Fibroblast of lung (primary cell): ENCODE measurements around the gene FRMPD2. TPM values are rescaled to one million over a fixed set of nuclear protein-coding genes. Genes with fewer than 3 reads are reported as not detected.
"Not testable (repeated sequence)": the region's sequence is repeated elsewhere in the genome, so short reads cannot be mapped to it uniquely, and the experiment has no call there.

Experiments
- DNase-seq, 2 donors: peaks; one replicate each; pipeline versions ENCODE4 v3.0.0 to v3.0.0-alpha.2; 2010; ENCODE audit warnings: low read depth in 2 of 2
- H2AFZ ChIP-seq: 2 replicates; pipeline ENCODE4 v1.5.1; 2012; ENCODE audit warnings: low read length, control low read depth, inconsistent platforms
- H3K27ac ChIP-seq: 2 replicates; pipeline ENCODE4 v1.5.1; 2011; ENCODE audit warnings: low read length, control low read depth; ENCODE audit not compliant: insufficient read depth
- H3K27me3 ChIP-seq: 2 replicates; pipeline ENCODE4 v1.5.1; 2011; ENCODE audit warnings: mild to moderate bottlenecking, low read length; ENCODE audit not compliant: control insufficient read depth, insufficient read depth
- H3K36me3 ChIP-seq: 2 replicates; pipeline ENCODE4 v1.5.1; 2011; ENCODE audit warnings: low read length; ENCODE audit not compliant: control insufficient read depth, insufficient read depth
- H3K4me1 ChIP-seq: 2 replicates; pipeline ENCODE4 v1.5.1; 2011; ENCODE audit warnings: low read length; ENCODE audit not compliant: control insufficient read depth, insufficient read depth; ENCODE audit errors: extremely low read depth
- H3K4me2 ChIP-seq: 2 replicates; pipeline ENCODE4 v1.5.1; 2011; ENCODE audit warnings: low read length, control low read depth; ENCODE audit not compliant: insufficient read depth; ENCODE audit errors: extremely low read depth
- H3K4me3 ChIP-seq, 4 experiments: fragments of 200-600 bp in 1 of 4; sonication (generic) in 1 of 4; replicated peaks in 1 of 4; 2 replicates each; pipeline ENCODE4 v1.5.1; 2011 to 2016; ENCODE audit warnings: low read length in 4 of 4, low read depth in 3 of 4, mild to moderate bottlenecking in 3 of 4, control low read depth in 2 of 4, inconsistent platforms in 1 of 4, mixed read lengths in 1 of 4; ENCODE audit not compliant: insufficient read depth in 1 of 4; ENCODE audit errors: control extremely low read depth in 1 of 4
- H3K79me2 ChIP-seq: 2 replicates; pipeline ENCODE4 v1.5.1; 2012; ENCODE audit warnings: mild to moderate bottlenecking, low read length, inconsistent platforms; ENCODE audit not compliant: control insufficient read depth, insufficient read depth
- H3K9ac ChIP-seq: 2 replicates; pipeline ENCODE4 v1.5.1; 2011; ENCODE audit warnings: mild to moderate bottlenecking, low read length, control low read depth; ENCODE audit not compliant: insufficient read depth
- H3K9me3 ChIP-seq: 2 replicates; pipeline ENCODE4 v1.5.1; 2012; ENCODE audit warnings: low read depth, low read length; ENCODE audit not compliant: control insufficient read depth, insufficient read depth
- H4K20me1 ChIP-seq: 2 replicates; pipeline ENCODE4 v1.5.1; 2011; ENCODE audit warnings: low read length; ENCODE audit not compliant: control insufficient read depth, insufficient read depth; ENCODE audit errors: extremely low read depth
- polyA plus RNA-seq, 2 donors: library from polyadenylated mRNA; depleted of rRNA in 1 of 2; stranded (reverse) in 1 of 2; unstranded in 1 of 2; fragments of >200 nt; gene quantifications; 2 replicates each; pipeline ENCODE4 v1.2.1, GENCODE V29; 2011 to 2012; ENCODE audit warnings: missing spikeins in 1 of 2
- total RNA-seq: library from RNA; depleted of rRNA; stranded (reverse); fragments of >200 nt; gene quantifications from 2 replicates; pipeline ENCODE4 v1.2.1, GENCODE V29; 2014

Gene FRMPD2
- total and polyA plus RNA-seq, 2 donors (not counting 1 experiment from before 2014, with no cell fraction given), result 0.16 TPM; not detected in 1

GRCh38 chr10:48143721-48144642 is 130.5 kb downstream of the FRMPD2 start:
- not testable (repeated sequence) for H3K4me1 ChIP-seq, H3K27me3 ChIP-seq, DNase-seq, H3K9ac ChIP-seq, H3K36me3 ChIP-seq, H3K79me2 ChIP-seq, H3K27ac ChIP-seq, H3K4me2 ChIP-seq, H3K4me3 ChIP-seq, H4K20me1 ChIP-seq, H2AFZ ChIP-seq, H3K9me3 ChIP-seq

GRCh38 chr10:48140949-48141348 is 133.5 kb downstream of the FRMPD2 start:
- not testable (repeated sequence) for H3K4me3 ChIP-seq, H3K9me3 ChIP-seq, DNase-seq, H3K27ac ChIP-seq, H3K27me3 ChIP-seq, H3K4me1 ChIP-seq, H3K79me2 ChIP-seq, H3K36me3 ChIP-seq, H3K4me2 ChIP-seq, H4K20me1 ChIP-seq, H3K9ac ChIP-seq, H2AFZ ChIP-seq

DNA sequence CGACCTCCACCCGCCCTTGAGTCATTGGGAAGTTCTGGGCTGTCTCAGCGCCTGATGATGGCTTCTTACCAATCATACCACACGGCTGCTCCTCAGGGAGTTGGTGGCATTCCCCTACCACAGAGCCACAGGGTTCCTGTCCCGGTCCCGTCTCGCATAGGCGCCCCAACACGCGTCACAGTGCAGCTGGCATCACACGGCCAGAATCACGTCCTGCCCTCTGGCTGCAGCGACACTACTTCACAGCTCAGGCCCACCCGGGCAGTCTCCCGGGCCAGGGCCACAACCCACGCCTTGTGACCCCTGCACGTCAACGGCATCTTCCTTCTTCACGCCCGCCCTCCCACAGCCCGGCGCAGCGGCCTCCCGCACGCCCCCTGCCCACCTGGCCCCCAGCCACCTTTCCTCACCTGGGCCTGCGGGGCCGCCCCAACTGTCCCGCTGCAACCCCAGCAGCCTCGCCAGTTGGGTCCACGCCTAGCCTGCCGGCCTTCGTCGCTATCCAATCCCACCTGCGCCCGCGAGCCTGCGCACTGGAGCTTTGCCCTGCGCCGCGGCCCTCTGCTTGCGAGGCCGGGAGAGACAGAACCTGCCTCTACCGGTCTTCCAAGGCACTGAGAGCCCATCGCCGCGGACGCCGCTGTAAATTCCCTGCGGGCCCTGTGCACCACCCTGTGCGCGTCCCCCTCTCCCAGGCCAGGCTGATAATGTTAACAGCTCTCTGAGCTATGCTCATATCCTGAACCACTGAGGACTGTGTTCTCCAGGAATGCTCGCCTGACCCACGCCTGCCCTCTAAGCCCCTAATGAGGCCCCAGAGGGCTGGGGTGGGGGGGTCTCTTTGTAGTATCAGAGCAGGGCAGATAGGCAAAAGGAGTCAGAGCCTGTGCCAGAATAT is 134.3 kb downstream of the FRMPD2 start:
- not testable (repeated sequence) for H3K9ac ChIP-seq, H3K27ac ChIP-seq, H2AFZ ChIP-seq, H3K4me3 ChIP-seq, H3K4me1 ChIP-seq, DNase-seq, H3K79me2 ChIP-seq, H3K27me3 ChIP-seq, H3K36me3 ChIP-seq, H3K9me3 ChIP-seq, H3K4me2 ChIP-seq, H4K20me1 ChIP-seq

DNA sequence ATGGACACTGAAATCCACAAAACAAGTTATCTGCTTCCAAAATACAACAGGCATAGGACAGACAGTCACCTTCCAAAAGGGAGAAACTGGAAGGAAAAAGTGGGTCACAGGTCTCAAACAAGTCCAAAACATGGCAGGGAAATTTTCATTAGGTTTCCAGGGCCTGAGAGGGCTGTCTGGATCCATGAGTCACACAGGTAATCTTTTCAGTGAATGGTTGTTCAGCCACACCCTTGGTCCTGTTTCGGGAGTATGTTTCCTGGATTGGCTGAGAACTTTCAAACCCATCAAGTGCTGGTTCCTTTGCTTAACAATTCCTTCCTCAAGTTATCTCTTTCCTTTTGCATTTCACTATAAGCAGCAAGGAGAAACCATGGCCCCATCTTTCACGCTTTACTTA is 145.5 kb downstream of the FRMPD2 start:
- not testable (repeated sequence) for H3K4me1 ChIP-seq, H3K4me2 ChIP-seq, H3K9ac ChIP-seq, H3K27me3 ChIP-seq, H3K27ac ChIP-seq, H3K4me3 ChIP-seq, DNase-seq, H3K9me3 ChIP-seq, H2AFZ ChIP-seq, H3K36me3 ChIP-seq, H4K20me1 ChIP-seq, H3K79me2 ChIP-seq

DNA sequence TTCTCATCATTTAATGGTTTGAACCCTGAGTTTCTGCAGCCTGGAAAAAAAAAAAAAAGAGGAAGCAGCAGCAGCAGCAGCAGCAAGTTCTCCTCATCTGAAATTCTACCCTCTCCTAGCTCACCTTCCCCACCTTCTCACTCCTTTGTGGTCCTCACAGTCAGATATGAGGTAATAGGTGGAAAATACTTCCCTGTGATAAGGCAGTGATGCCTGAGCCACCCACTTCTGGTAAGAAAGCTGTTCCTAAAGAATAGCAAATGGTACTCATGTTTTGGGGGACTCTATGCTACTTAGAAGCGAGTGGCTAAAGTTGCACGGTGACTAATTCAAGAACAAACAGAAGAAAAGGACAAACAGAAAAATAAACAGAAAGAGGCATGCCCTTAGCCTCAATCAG is 148.2 kb downstream of the FRMPD2 start:
- not testable (repeated sequence) for H3K36me3 ChIP-seq, H4K20me1 ChIP-seq, H3K27me3 ChIP-seq, H2AFZ ChIP-seq, H3K27ac ChIP-seq, H3K4me1 ChIP-seq, H3K9me3 ChIP-seq, H3K4me2 ChIP-seq, DNase-seq, H3K4me3 ChIP-seq, H3K79me2 ChIP-seq, H3K9ac ChIP-seq

- not testable (repeated sequence) for DNase-seq, H3K27ac ChIP-seq, H4K20me1 ChIP-seq, H3K4me3 ChIP-seq, H3K4me2 ChIP-seq, H3K79me2 ChIP-seq, H2AFZ ChIP-seq, H3K9me3 ChIP-seq, H3K36me3 ChIP-seq, H3K9ac ChIP-seq, H3K27me3 ChIP-seq, H3K4me1 ChIP-seq
These were observed 148.9 kb downstream of the FRMPD2 start for GRCh38 chr10:48125631-48126030.
